Heart left ventricle (tissue), 16 donors: ENCODE measurements around the gene CCDC61. TPM values are rescaled to one million over a fixed set of nuclear protein-coding genes. Genes with fewer than 3 reads are reported as not detected.
A peak's percentile ranks its signal among the peaks of the same experiment; 100 is the strongest.

Source experiments
- ATAC-seq, 4 donors: fragments of 200-7000 bp; cut with Tn5 transposase; one replicate each; pipeline ENCODE4 v1.9.1; 2020 to 2022; ENCODE audit warnings: moderate library complexity in 4 of 4, mild to moderate bottlenecking in 3 of 4, moderate number of reproducible peaks in 1 of 4
- DNase-seq, 5 donors: peaks; one replicate each; pipeline ENCODE4 v3.0.0-alpha.2; 2020
- H3K27ac ChIP-seq, 12 donors: fragments of 200-600 bp; sonication (generic) in 4 of 12; one replicate each; pipeline versions ENCODE4 v1.5.0 to v1.8.0; 2016 to 2022; ENCODE audit warnings: mild to moderate bottlenecking in 2 of 12
- H3K27me3 ChIP-seq, 9 donors: fragments of 200-600 bp; sonication (generic) in 2 of 9; one replicate each; pipeline versions ENCODE4 v1.5.1 to v1.8.0; 2016 to 2022; ENCODE audit warnings: mild to moderate bottlenecking in 3 of 9
- H3K36me3 ChIP-seq, 9 donors: fragments of 200-600 bp; sonication (generic) in 2 of 9; one replicate each; pipeline versions ENCODE4 v1.5.0 to v1.8.0; 2018 to 2022; ENCODE audit warnings: mild to moderate bottlenecking in 2 of 9
- H3K4me1 ChIP-seq, 12 donors: fragments of 200-600 bp; sonication (generic) in 4 of 12; one replicate each; pipeline versions ENCODE4 v1.5.0 to v1.8.0; 2016 to 2022; ENCODE audit warnings: mild to moderate bottlenecking in 3 of 12
- H3K4me3 ChIP-seq, 12 donors: fragments of 200-600 bp; sonication (generic) in 4 of 12; one replicate each; pipeline versions ENCODE4 v1.5.0 to v1.8.0; 2017 to 2022; ENCODE audit warnings: mild to moderate bottlenecking in 9 of 12, moderate library complexity in 4 of 12
- H3K9me3 ChIP-seq, 12 donors: fragments of 200-600 bp; sonication (generic) in 4 of 12; one replicate each; pipeline versions ENCODE4 v1.5.0 to v1.8.0; 2016 to 2022; ENCODE audit warnings: mild to moderate bottlenecking in 1 of 12
- CTCF ChIP-seq, 12 donors: fragments of 200-600 bp; sonication (generic) in 4 of 12; IDR thresholded peaks; one replicate each; pipeline versions ENCODE4 v1.5.0 to v1.8.0; 2018 to 2022; ENCODE audit warnings: antibody characterized with exemption in 12 of 12, mild to moderate bottlenecking in 5 of 12
- POLR2A ChIP-seq, 2 donors: fragments of 450-650 bp; IDR thresholded peaks; one replicate each; pipeline ENCODE4 v1.6.1; 2017; ENCODE audit warnings: antibody characterized with exemption in 2 of 2, mild to moderate bottlenecking in 2 of 2, moderate library complexity in 2 of 2
- WGBS, 4 donors: extraction: QIAGEN DNeasy Blood & Tissue Kit in 2 of 4; methylation state at CpG; one replicate each; pipeline versions ENCODE4 v1.1.5 to v1.1.7; 2013 to 2018; 5-methylcytosine and 5-hydroxymethylcytosine counted together
- intact Hi-C, 10 donors: fragments of 100-400 bp; cut with DNase I; formaldehyde crosslinking; loops; one replicate each; pipeline versions ENCODE4 v1.11.1 to v1.14.2; 2022
- polyA plus RNA-seq, 2 donors: library from polyadenylated mRNA; stranded (reverse); fragments of 200-250 nt; gene quantifications; one replicate each; pipeline ENCODE4 v1.2.3, GENCODE V29; 2013
- total RNA-seq, 9 donors: library from RNA; depleted of rRNA in 2 of 9; stranded (reverse); fragments of >200 nt in 2 of 9; fragmentation: NEBNext Ultra II Directional in 3 of 9; extraction: Animal tissue kit (Norgen Biotek cat#: 25700) in 3 of 9; gene quantifications; one replicate each; pipeline versions ENCODE4 v1.1.0 to v1.2.4, GENCODE V29; 2016 to 2023
- donor health status: ischemic (EF 13 %, LVEDD 7.1; RV severe dilation, severe dysfunction).
- donor health status: healthy with polysubstance abuse.
- donor health status: DM: no; HTN: yes; CAD: no.
- donor health status: DM: no; HTN: no; CAD: no.
- donor health status: ischemic (EF 25% LVEDD 6.9; RV normal size, moderate dysfunction).
- donor health status: ischemic (EF 25% LVEDD 5.7; RV mildly dilated, moderate dysfunction).
- donor health status: healthy.
- donor health status: DM: yes; HTN: yes; CAD: no.
- donor health status: ischemic (EF 35%, LVEDD 5.7; RV mildly dilated, moderate dysfunction).
- donor health status: nonischemic (EF 11% LVEDD 7.7; RV severe dilation, severe dysfunction).
- donor health status: DM: yes; HTN: yes; CAD: no.
- donor health status: PGD.
- donor health status: ischemic (EF 29% LVEDD 5.4; RV normal size, mild dysfunction).
- donor health status: nonischemic (EF 23%, LVEDD 6.1; RV moderate dilation, normal function).

CCDC61 gene
- total and polyA plus RNA-seq, 11 donors, result 4.1 to 13.7 (median 6.8) TPM

- H3K4me1 ChIP-seq, result peaks cover 0 to 28% (median 6%) of the 10 kb centered on the region in 12 donors
- peaks cover 8 to 60% (median 40%) of the 10 kb centered on the region in 9 donors for H3K27me3 ChIP-seq
- WGBS, 4 donors, result 14 to 19% (median 17%) methylated on average over 18 of the region's 18 CpGs
- TF ChIP-seq POLR2A (IDR thresholded peaks at IDR 0.05) (peak in 1 of 2 donors; percentile 31), CTCF (IDR thresholded peaks at IDR 0.05) (no peak)
- no peaks in the 10 kb centered on the region for H3K9me3 ChIP-seq
- peak overlapping the region; percentile 52 to 92 (median 82) for H3K27ac ChIP-seq
- H3K4me3 ChIP-seq, result peak overlapping the region; percentile 32 to 68 (median 57)
- ATAC-seq, result peak; percentile 48 to 87 (median 54)
- H3K36me3 ChIP-seq, result peaks cover 0 to 2% (median 0%) of the 10 kb centered on the region in 9 donors
- DNase-seq, result peak in 3 of 5 donors; percentile 45 to 59 (median 48)
- intact Hi-C loops, result no loop called here
These were observed 23.0 kb upstream of the CCDC61 start for GRCh38 chr19:45972081-45972946.

- H3K9me3 ChIP-seq, result no peaks in the 10 kb centered on the region
- H3K4me3 ChIP-seq, result peak overlapping the region; percentile 32 to 68 (median 57)
- ATAC-seq (no peak), DNase-seq (no peak)
- peaks cover 0 to 28% (median 6%) of the 10 kb centered on the region in 12 donors for H3K4me1 ChIP-seq
- intact Hi-C loops, result no loop called here
- peak overlapping the region; percentile 52 to 92 (median 82) for H3K27ac ChIP-seq
- WGBS, 4 donors, result 0 to 3% (median 2%) methylated on average over 9 to 52 of the region's 54 CpGs
- no peaks in the 10 kb centered on the region for H3K36me3 ChIP-seq
- peaks cover 8 to 60% (median 41%) of the 10 kb centered on the region in 9 donors for H3K27me3 ChIP-seq
- TF ChIP-seq POLR2A (IDR thresholded peaks at IDR 0.05) (no peak), CTCF (IDR thresholded peaks at IDR 0.05) (no peak)
These were observed 22.2 kb upstream of the CCDC61 start for GRCh38 chr19:45972947-45973540.

- H3K27me3 ChIP-seq, result peaks cover 8 to 60% (median 43%) of the 10 kb centered on the region in 9 donors
- intact Hi-C loops, result no loop called here
- ATAC-seq (peak; percentile 70 to 83 (median 77)), DNase-seq (peak; percentile 80 to 90 (median 82))
- no peaks in the 10 kb centered on the region for H3K36me3 ChIP-seq
- no peaks in the 10 kb centered on the region for H3K9me3 ChIP-seq
- peaks cover 0 to 28% (median 6%) of the 10 kb centered on the region in 12 donors for H3K4me1 ChIP-seq
- TF ChIP-seq POLR2A (IDR thresholded peaks at IDR 0.05), result peak in 1 of 2 donors; percentile 69
- TF ChIP-seq CTCF (IDR thresholded peaks at IDR 0.05), result peak in 1 of 12 donors; percentile 8
- H3K27ac ChIP-seq, result peak within 1 kb of the TSS; percentile 67 to 92 (median 82)
- peak within 1 kb of the TSS; percentile 32 to 68 (median 60) for H3K4me3 ChIP-seq
- 3 to 20% (median 4%) methylated on average over 9 to 55 of the region's 58 CpGs for WGBS, 4 donors
These were observed 21.5 kb upstream of the CCDC61 start, which contains the start of gene NOVA2 for GRCh38 chr19:45973553-45974338. Gene NOVA2 (minus strand): TSS chr19:45973865. CDS start chr19:45973351, 514 bp downstream.
